HCEC 1CT (cell line): ENCODE results near the gene NRN1L.
"Not testable (repeated sequence)": the region's sequence is repeated elsewhere in the genome, so short reads cannot be mapped to it uniquely, and the experiment has no call there.

Experiments
- DNase-seq: peaks from one replicate; pipeline ENCODE4 v3.0.0-alpha.2; 2017

NRN1L gene

DNA sequence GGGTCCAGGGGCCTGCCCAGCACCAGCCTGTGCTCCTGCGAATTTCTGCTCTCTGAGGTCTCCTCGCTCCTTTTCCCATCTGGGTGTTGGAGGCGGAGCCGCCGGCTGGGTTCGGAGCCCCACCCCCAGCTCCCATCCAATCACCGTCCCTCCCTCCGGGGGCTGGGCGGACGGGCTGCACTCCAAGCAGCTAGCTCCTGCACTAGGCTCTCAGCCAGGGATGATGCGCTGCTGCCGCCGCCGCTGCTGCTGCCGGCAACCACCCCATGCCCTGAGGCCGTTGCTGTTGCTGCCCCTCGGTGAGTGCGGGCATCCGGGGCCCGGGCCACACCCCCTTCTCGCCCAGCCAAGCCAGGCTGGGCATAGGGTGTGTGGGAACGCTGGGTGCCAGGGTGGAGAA, at the start of gene NRN1L:
NRN1L (plus strand) TSS at position 202 of the 400 bp plus-strand sequence; CDS start at position 221, 19 bp downstream.
- DNase-seq = peak; percentile 88

DNA sequence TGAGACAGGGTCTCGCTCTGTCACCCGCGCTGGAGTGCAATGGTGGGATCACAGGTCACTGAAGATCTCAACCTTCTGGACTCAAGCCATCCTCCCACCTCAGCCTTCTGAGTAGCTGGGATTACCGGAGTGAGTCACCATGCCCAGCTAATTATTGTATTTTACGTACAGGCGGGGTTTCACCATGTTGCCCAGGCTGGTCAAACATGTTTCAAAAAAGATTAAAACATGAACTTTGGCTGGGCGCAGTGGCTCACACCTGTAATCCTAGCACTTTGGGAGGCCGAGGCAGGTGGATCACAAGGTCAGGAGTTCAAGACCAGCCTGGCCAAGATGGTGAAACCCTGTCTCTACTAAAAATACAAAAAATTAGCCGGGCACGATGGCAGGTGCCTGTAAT, 47.5 kb upstream of the NRN1L start:
- not testable (repeated sequence) for DNase-seq

DNA sequence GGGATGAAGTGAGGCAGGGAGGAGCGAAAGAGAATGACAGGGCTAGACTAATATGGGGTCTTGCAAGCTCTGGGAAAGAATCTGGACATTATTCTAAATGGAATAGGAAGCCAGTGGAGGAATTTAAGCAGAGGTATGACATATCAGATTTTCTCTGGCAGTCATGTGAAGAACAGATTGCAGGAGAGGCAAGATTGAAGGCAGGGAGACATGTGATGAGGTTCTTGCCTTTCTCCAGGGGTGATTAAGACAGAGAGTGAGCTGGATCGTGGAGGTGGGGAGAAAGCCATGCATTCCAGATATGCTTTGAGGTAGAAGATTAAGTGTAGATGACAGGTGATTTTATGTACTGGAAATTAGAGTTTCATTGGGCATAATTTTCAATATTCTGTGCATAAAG, 46.9 kb upstream of the NRN1L start:
- no peak for DNase-seq

DNA sequence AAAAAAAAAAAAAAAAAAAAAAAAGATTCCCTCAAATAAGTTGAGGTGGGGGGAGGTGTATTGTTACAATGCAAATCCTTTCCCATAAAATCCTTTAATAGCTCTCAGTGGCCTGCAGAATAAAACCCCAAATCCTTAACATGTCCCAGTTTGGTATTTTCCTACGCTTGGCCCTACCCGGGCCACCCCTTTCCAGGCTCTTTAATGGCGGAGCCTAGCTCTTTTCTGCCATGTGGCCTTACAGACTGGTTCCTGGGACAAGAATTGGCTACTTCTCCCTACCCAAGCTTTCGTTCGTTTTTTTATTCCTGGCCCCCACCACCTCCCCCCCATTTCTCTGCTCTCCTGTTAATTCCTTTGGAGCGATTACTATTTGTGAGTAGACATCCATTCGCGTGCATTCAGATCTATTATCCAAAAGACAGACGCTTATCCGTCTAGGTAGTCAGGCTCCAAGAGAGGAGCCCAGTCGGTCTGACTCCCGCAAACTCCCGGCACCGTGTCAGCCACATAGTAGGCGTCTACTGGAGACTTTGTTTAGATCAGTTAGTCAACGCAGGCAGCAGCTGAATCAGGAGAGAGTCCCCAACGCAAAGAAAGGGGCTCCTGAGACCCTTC, 43.4 kb upstream of the NRN1L start:
- no peak for DNase-seq

GRCh38 chr16:67841816-67842508, 42.7 kb upstream of the NRN1L start, which contains the start of gene THAP11:
Gene THAP11 (plus strand): TSS chr16:67842320. CDS start chr16:67842555, 235 bp downstream.
- peak; percentile 92 for DNase-seq

- peak; percentile 52 for DNase-seq
Observed at GRCh38 chr16:67842509-67843342, 42.0 kb upstream of the NRN1L start.

GRCh38 chr16:67843343-67843765, 41.3 kb upstream of the NRN1L start:
- peak; percentile 23 for DNase-seq

DNA sequence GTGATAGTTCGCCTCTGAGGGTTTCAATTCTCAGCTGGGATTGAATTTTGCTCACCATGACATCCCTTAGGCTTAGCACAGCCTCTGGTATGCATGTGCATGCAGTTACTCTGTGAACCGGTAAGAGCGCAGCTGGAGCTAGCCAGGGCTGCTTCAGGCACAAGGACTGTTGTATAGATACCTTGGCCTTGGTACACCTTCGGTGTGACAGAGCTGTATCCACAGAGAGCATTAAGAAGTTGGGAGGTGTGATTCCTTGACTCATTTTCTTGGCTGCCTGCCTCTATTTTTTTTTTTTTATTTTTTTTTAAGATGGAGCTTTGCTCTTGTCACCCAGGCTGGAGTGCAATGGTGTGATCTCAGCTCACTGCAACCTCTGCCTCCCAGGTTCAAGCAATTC, 40.2 kb upstream of the NRN1L start:
- peak; percentile 34 for DNase-seq

DNA sequence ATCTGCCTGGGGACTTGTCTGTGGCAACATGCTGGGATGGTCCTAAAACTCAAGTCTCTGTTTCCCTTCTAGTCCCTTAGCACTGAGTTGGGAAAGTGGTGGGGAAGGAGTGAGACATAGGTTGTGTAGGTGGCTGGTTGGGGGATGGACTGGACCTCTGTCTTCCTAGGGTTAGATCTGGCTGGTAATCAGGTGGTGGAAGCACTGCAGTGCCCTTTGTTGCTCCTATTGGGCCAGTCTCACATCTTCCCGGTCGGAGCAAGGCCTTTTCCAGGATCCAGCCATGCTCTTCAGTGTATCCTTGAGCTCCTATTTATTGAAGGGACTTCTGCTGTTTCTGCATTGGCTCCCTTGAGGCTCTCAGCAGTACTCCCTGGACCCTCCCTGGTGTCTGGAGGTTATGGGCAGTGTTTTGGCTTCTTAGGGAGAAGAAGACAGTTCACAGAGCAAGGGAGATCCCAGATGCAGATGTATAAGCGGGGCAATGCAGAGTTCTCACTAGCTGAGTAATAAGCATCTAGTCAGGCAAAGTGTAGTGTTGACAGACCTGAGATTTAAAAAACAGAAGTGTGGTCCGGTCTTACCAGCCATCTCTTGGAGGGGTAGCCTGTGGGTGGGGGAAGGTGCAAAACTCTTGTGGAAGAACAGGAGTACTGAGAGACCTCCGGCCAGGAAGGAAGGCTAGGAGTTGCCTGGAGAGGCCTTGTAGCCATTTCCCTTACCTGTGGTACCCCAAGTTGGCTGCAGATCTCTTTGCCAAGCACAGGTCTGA, 39.2 kb upstream of the NRN1L start:
- DNase-seq = no peak

DNA sequence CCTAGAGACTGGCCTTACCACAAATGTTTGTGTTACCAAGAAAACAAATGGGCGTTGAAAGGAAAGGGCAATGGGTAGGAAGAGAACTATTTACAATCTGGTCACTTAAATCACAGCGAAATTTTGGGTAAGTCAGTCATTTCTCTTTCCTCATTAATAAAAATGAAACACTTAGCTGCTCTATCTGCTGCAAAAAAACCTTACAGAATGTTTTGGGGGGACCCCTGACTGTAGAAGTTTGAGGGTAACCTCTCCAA, 38.7 kb upstream of the NRN1L start:
- no peak for DNase-seq

DNA sequence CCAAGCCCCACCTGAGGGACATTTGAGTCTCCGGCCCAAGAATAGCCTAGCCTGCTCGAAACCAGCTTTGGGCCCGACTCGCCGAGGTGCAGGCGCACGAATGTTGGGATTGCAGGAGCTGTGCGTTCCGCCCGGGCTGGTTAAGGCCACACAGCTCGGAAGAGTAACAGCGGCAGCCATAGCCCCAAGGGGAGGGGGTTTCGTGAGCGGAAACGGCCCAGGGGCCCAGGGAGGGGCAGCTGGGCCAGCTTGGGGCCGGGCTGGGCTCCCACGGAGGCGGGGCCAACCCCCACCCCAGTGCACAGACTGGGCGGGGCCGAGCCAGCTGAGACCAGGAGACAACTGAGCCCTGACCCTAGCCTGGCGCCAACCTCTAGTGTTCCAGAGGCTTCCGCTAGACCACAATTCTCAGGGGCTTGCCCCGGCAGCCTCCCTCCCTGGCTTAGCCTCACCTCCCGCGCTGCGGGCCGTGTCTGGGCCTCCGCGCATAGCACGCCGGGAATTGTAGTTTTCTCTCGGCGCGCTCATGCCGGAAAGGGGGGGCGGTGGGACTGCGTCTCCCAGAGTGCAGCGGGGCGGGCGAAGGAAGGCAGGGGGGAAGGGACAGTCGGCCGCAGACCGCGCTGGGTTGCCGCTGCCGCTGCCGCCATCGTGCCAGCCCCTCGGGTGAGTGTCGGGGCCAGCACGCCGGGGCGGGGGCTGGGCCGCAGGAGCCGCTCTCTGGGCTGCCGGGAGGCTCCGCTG, 38.2 kb upstream of the NRN1L start, which contains the start of gene NUTF2:
NUTF2 (plus strand) TSS at position 614 of the 744 bp plus-strand sequence. CDS start 18,198 bp downstream, outside the sequence.
- DNase-seq = peak; percentile 91

GRCh38 chr16:67847064-67847861, 37.4 kb upstream of the NRN1L start, which contains the start of gene CENPT:
Gene CENPT (minus strand): TSS chr16:67847693. CDS start chr16:67833859, 13,834 bp downstream.
- peak; percentile 42 for DNase-seq

- no peak for DNase-seq
Observed at GRCh38 chr16:67848118-67848517, 36.6 kb upstream of the NRN1L start.

GRCh38 chr16:67853670-67854069, 31.0 kb upstream of the NRN1L start:
- no peak for DNase-seq

DNA sequence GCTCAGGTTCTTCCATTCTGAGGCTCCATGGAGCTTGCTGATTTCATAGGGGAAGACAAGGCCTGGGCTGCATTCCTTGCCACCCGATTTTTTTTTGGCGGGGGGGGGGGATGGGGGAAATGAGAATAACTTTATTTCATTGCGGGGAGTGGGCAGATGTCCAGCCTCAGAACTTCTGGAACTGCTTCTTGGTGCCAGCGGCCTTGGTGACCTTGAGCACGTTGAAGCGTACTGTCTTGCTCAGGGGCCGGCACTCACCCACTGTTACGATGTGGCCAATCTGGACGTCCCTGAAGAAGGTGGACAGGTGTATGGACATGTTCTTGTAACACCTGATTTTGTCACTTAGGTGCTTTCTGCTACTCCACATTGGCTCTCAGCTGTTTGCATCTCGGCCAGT, 28.9 kb upstream of the NRN1L start:
- DNase-seq = no peak

DNA sequence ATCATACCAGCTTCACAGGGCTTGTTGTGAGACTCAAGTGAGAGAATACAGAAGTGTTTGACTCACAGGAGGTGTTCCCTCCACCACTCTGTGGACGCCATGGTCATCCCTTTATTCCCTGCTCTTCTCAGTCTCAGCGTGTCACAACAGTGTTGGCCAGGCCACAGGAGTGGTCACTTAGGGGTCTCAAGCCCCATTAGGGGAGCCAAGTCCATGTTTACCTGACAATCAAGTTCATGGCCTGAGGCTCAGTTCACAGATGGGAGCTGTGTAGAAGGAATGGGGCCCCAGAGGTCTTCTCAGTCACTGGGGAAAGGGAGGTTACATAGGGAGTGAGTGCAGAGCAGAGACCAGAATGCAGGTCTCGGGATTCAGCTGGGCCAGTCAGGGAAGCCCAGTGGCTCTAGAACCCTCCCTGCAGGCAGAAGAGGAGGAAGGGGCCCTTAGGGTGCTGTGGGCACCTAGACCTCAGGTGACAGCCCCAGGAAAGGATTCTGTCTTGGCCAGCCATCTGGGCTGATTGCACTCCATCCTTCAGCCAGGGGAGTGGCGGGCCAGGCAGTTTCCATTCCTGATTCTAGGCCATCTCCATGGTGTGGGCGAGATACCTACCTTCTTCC, 27.6 kb upstream of the NRN1L start:
- DNase-seq = no peak

DNA sequence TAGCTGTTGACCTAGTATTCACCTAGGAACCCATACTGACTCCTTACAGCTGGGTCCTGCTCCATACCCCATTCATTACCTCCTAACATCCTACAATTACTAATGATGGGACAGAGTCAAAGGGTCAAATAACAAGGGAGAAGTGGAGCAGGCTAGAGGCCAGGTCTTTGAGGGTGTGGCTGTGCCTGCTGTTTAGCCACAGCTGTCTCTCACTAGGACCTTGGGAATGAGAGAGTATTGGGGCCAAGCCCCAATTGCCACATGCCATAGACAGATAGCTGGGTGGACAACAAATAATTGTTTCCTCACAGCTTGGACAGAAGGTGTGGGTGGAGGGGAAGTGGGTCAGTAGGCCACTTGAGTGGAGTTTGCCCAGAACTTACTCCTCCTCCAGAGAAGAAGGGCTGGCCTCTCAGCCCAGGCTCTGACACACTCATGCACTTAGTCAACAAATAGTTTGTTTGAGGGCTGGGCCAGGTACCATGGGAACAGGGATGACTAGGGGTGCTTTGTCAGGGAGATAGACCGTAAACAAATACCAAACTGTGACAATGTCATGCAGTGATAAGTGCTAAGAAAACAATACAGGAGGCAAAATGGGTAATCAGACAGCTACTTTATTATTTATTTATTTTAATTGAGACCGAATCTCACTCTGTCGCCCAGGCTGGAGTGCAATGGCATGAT, 27.0 kb upstream of the NRN1L start:
- DNase-seq = peak; percentile 93

DNA sequence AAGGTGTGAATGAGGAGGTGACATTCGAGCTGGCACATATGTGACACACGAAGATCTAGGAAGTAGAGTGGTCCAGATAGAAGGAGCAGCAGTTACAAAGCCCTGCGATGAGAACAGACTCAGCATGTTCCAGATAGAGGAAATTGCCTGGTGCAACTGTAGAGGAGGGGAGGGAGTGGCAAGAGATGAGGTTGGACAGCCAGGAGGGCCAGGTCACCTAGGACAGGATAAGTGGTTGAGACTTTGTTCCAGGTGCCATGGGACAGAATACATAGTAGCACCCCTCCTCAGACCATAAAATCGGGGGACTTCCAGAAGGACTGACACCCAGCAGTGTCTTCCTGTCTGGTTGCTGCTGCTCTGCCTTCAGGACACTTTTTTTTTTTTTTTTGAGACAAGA, 26.2 kb upstream of the NRN1L start:
- no peak for DNase-seq

DNA sequence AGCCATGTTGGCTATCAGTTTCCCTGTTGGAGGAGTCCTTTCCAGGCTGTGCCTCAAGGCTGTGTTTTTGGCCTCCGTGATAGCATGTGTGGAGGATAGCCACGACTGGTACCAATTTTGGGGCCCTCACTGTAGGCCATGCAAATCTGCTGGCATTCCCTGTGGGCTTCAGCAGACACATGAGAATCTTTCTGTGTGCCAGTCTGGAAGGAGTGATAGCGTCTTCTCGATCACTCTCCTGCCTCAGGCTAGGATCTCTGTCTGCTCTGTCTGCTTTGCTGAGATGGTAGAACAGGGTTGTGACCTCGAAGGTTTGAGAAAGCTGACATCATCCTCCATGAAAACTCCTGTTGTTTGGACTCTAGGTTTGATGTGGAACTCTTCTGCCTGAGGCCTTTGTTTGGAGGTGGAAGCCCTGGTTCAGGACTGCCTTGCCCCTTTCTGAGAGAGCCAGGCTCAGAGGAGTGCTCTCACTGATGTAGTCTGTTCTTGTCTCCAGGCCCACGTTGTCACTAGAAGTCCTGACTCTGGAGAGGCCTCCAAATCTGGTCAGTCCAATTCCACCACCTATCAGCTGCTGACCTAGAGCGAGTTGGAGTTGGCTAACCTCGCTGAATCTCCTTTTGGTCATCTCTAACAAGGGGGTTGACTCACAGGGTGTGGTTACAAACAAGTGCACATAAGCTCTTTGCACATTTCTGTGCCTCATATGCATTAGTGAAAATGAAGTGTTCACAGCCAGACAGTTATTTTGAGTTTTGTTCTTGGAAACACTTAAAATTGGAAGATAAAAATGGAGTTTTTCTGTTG, 23.9 kb upstream of the NRN1L start:
- peak; percentile 77 for DNase-seq
